Activated gamma-delta T cell (primary cell): Measurements from ENCODE around the gene BTK.

Experiments
- DNase-seq: peaks from one replicate; lab custom pipeline; 2025; lab: John Stamatoyannopoulos, UW

The BTK gene

DNA sequence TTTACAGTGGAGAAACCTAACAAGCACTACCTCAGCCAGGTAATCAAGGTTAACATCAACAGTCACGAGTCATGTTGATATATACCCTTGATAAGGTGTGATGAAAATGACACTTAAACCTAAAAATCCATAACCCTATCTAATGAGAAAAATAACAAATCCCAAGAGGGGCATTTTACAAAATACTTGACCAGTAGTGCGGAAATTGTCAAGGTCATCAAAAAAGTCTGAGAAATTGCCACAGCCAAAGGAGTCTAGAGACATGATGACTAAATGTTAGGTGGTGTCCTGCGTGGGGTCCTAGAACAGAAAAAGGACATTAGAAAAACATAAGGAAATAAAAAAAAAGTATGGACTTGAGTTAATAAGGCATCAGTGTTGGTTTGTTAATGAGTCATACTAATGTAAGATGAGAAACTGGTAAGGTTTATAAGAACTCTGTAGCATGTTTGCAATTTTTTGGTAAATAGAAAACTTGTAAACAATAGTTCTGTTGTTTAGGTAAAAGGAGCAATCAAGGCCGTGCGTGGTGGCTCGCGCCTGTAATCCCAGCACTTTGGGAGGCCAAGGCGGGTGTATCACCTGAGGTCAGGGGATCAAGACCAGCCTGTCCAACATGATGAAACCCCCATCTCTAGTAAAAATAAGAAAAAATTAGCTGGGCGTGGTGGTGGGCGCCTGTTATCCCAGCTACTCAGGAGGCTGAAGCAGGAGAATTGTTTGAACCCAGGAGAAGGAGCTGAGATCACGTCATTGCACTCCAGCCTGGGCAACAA is 7.7 kb upstream of the BTK start:
- no peak for DNase-seq

DNA sequence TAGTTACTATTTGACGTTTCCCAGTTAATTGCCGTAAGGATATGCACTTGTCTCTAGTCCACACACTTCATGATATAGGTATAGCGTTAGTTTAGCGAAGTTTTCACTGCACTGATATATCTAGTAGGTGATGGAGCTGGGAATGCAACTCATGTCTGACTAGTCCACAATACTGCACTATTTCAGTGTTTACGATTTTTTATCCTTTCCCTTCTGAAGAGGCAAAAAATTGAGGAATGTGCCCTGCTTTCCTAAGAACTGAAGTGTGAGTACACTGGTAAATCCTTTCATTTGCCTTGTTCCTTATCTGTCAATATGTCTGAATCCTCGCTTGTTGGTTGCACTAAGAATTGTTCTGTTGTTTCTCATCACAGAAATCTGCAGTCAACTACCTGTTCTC is 5.8 kb upstream of the BTK start:
- no peak for DNase-seq

DNA sequence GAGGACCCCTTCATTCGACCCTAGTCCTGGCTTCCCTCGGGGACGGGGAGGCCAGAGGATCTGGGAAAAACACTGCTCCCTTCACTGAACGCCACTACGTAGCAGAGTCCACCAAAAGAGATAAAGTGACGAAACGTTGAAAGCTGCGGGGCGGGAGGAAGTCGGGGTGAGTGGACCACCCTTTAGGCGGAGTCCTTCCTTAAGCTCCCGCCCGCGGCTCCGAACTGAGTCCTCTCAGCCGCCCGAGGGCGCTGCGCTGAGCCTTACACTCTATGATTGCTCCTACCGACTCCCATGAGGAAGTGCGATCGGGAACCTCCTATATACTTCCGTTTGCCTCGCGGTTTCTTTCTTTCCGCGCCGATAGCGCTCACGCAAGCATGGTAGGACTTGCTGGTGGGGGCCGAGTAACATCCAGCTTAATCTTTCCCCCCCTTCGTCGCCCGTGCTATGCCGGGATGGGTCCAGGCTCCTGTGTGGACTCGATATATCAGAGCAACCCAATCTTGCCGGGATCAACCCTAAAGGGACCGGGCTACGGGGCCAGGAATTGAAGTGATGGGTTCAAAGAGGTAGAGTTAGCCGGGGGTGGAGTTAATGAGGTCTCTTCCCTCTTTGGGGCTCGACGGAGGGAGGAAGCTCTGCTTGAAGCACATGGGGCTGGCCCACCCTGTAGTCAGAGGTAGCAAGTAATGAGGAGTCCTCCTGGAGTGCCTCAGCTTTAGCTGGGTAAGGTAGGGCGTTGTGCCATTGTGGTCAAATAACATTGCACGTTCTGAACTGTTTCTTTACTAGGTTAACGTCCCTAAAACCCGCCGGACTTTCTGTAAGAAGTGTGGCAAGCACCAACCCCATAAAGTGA is 4.9 kb upstream of the BTK start, which contains the start of gene RPL36A:
RPL36A (plus strand) TSS at position 348 of the 862 bp plus-strand sequence; CDS start at position 381, 33 bp downstream.
- DNase-seq: peak; percentile 62

GRCh38 chrX:101388604-101389003 is 2.6 kb upstream of the BTK start:
- no peak for DNase-seq

GRCh38 chrX:101386542-101386885 is 523 bp upstream of the BTK start:
- DNase-seq: no peak

DNA sequence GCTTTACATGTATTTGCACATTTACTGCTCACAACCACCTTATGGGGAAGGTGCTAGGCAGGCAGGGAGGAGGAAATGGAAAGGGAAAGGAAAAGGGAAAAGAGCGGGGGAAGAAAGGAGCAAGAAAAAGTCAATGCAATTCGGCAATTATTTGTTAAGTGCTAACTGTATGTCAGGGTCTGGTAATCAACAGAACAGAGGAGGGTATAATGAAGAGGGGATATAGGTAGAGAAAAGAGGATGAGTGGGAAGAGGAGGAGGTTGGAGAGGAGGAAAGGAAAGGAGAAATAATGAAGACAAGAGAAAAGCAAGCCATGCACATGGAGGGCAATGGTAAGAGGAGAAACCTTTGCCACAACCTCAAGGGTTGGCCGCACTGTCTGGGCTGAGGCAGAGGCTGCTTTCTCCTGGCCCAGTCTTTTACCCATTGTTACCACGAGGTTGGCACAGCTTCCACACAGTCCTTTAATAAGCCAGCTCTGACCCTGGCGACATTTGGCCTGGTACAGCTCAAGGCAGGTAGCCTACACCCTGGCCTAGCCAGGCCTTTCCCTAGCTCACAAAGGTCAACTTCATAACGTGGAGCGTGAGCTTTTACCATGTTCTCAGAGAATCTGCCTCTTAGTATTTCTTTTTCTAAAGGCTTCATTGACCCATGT is 836 bp downstream of the BTK start:
- no peak for DNase-seq

DNA sequence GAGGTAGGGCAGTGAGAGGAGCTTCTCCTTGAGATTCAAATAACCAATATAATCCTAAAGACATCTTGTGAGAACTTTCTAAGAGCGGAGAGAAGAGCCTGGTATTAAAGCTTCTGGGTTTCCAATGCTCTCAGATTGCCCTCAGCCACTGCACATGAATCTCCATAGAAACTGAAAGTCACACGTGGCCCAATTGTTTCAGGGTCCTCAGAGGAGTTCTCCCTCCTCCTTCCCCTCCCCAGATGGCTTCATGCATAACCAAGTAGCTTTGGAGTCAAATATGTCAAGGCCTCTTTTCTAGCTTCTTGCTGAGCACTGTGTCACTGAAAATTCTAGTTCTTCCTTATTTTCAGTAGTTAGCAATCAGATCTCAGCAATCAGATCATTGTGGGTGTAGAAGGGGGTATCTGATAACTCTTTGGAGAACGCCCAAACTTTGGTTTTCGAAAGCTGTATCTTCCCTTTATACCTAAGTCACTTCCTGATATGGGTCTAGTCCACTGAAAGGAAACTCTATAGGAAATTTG is 2.2 kb downstream of the BTK start:
- no peak for DNase-seq

- no peak for DNase-seq
These were observed 8.4 kb downstream of the BTK start for GRCh38 chrX:101377547-101377946.

GRCh38 chrX:101370888-101371504 is 15.0 kb downstream of the BTK start:
- DNase-seq: no peak

- DNase-seq: no peak
These were observed 16.3 kb downstream of the BTK start for GRCh38 chrX:101369687-101370086.

DNA sequence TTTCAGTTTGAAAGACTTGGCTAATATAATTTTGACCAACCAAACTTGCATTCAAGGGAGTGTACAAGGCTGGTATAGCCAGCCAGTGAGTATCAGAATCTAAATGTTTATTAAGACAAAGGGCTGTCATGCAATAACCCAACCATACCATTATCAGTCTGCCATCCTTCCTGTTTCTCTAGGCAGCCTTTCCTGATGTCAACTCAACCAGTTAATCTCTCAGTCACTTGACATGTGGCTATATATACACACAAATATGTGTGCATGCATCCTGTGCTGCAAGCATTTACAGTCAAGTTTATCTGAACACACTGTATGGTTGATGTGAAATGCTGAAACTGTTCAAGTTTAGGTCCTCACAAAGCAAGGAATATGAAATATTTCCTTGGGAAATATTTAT is 17.2 kb downstream of the BTK start:
- no peak for DNase-seq

- DNase-seq: no peak
These were observed 20.6 kb downstream of the BTK start for GRCh38 chrX:101365301-101365795.

DNA sequence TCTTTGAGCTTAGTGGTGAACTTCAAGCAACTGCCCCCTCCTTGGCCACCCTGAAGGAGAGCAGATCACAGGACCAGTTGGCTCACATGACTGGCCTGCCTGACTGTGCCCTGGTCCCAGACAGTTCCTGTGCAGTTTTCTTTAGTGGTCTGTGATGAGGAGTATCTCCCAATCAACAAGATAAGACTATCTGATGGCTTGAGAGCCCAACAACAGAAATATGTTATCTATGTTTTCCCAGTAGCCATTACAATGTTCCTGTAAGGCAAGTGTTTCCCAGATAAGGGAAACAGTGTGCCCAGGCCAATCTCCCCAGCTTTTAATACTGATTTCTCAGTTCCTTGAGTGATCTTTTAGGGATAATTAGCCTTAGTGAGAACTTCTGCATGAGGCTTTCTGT is 23.2 kb downstream of the BTK start:
- no peak for DNase-seq

GRCh38 chrX:101362116-101362515 is 23.9 kb downstream of the BTK start:
- DNase-seq: no peak

GRCh38 chrX:101360390-101360789 is 25.6 kb downstream of the BTK start:
- DNase-seq: no peak

GRCh38 chrX:101359966-101360365 is 26.0 kb downstream of the BTK start:
- DNase-seq: no peak

DNA sequence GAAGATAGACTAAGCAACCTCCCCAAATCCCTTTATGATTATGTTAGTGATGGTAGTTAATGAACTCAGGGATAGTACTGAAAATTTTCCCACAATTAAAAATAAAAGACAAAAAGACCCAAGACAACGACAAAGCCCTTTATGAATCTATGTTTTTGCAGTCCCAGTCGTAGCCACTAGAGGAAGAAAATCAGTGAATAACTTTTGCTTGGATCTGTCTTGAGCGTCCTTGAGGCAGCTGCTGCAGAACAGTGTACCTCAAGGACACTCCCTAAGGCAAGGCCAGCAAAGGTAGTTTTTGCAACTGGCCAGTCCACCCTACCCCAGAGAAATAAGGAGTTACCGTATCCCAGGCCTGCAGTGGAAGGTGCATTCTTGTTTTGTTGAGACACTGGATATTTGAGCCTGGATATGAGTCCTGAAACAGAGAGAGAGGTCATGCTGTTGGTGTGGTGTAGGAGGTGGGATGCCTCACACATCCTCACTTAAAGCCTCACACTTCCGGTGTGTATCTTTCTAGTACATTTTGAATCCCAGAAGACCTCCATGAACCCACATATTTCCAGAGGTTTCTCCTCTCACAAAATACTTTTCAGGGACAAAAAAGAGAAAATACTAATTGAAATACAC is 28.7 kb downstream of the BTK start:
- DNase-seq: no peak

DNA sequence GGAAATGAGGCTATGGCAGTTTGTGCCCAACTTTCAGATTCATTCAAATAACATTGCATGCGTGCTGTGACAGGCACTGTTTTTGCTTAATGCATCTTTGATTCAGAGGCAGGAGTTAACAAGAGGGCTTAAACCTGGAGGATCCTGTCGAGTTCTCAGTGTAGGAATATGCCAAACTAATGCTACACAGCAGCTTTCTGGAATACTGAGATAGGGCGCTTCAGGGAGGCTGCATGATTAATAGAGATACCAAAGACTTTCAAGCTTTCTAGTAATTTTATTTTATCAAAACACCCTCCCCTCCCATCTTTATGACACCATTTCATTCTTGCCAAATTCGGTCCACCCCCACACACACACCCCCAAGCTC is 36.8 kb downstream of the BTK start:
- DNase-seq: no peak

- peak; percentile 58 for DNase-seq
These were observed 37.4 kb downstream of the BTK start, which contains the start of gene TIMM8A for GRCh38 chrX:101348452-101349192. Gene TIMM8A, minus strand, starts transcription at chrX:101348742. Its CDS starts 78 bp downstream, at chrX:101348664.

GRCh38 chrX:101347859-101348451 is 38.0 kb downstream of the BTK start:
- DNase-seq: no peak
